ENCODE results near the gene FAM3A. TPM values are rescaled to one million over a fixed set of nuclear protein-coding genes. Genes with fewer than 3 reads are reported as not detected.
"Not testable (repeated sequence)": the region's sequence is repeated elsewhere in the genome, so short reads cannot be mapped to it uniquely, and the experiment has no call there.

FAM3A gene
- 53.1 TPM for total RNA-seq
- long read RNA-seq, transcript FAM3A-208 (8 exons, 1,763 nt), result minor isoform, 11 of 125 reads
- long read RNA-seq, transcript FAM3A-202 (10 exons, 1,712 nt), result minor isoform, 18 of 125 reads
- long read RNA-seq, transcript FAM3A-222 (10 exons, 1,901 nt), result minor isoform, 5 of 125 reads
- long read RNA-seq, transcript FAM3A-215 (9 exons, 1,800 nt), result major isoform, 55 of 125 reads
- long read RNA-seq, partial matches to known transcripts, result 13 of 125 reads
- long read RNA-seq, other reads (novel, unspliced or antisense), result 17 of 125 reads

GRCh38 chrX:154515966-154516655 lies at the start of gene FAM3A:
FAM3A (minus strand) TSS chrX:154516232; CDS start chrX:154515772, 460 bp downstream.
- peak; percentile 96 for DNase-seq (ENCODE audit: low spot score)
- intact Hi-C loops (cut with DNase I), result no loop called here

- DNase-seq (ENCODE audit: low spot score); intact Hi-C loops (cut with DNase I): not testable (repeated sequence)
Measured at GRCh38 chrX:154562295-154562694, 46.3 kb upstream of the FAM3A start.

GRCh38 chrX:154560326-154560725 lies 44.3 kb upstream of the FAM3A start:
- intact Hi-C loops (cut with DNase I); DNase-seq (ENCODE audit: low spot score): not testable (repeated sequence)

- intact Hi-C loops (cut with DNase I), result not testable (repeated sequence)
- DNase-seq (ENCODE audit: low spot score), result peak; percentile 74
Measured at GRCh38 chrX:154558896-154559295, 42.9 kb upstream of the FAM3A start.

GRCh38 chrX:154558060-154558690 lies 42.1 kb upstream of the FAM3A start:
- intact Hi-C loops (cut with DNase I); DNase-seq (ENCODE audit: low spot score): not testable (repeated sequence)

- intact Hi-C loops (cut with DNase I), result not testable (repeated sequence)
- DNase-seq (ENCODE audit: low spot score), result peak; percentile 61
Measured at GRCh38 chrX:154552112-154552806, 36.2 kb upstream of the FAM3A start.

GRCh38 chrX:154549766-154550165 lies 33.7 kb upstream of the FAM3A start:
- no peak for DNase-seq (ENCODE audit: low spot score)
- intact Hi-C loops (cut with DNase I), result no loop called here

- intact Hi-C loops (cut with DNase I), result no loop called here
- no peak for DNase-seq (ENCODE audit: low spot score)
Measured at GRCh38 chrX:154548028-154548316, 31.9 kb upstream of the FAM3A start.

GRCh38 chrX:154547245-154548027 lies 31.4 kb upstream of the FAM3A start, which contains the start of gene IKBKG:
IKBKG (plus strand) TSS chrX:154547620; CDS start chrX:154552003, 4,383 bp downstream.
- peak; percentile 95 for DNase-seq (ENCODE audit: low spot score)
- intact Hi-C loops (cut with DNase I), result no loop called here

GRCh38 chrX:154546354-154547244 lies 30.6 kb upstream of the FAM3A start, which contains the start of gene G6PD:
G6PD (minus strand) TSS chrX:154546846; CDS start chrX:154546155, 691 bp downstream.
- DNase-seq (ENCODE audit: low spot score), result no peak
- intact Hi-C loops (cut with DNase I), result no loop called here

GRCh38 chrX:154545673-154546274 lies 29.7 kb upstream of the FAM3A start:
- intact Hi-C loops (cut with DNase I), result no loop called here
- DNase-seq (ENCODE audit: low spot score), result no peak

- intact Hi-C loops (cut with DNase I), result no loop called here
- DNase-seq (ENCODE audit: low spot score), result no peak
Measured at GRCh38 chrX:154542723-154543424, 26.8 kb upstream of the FAM3A start.

GRCh38 chrX:154541896-154542722 lies 26.1 kb upstream of the FAM3A start:
- peak; percentile 81 for DNase-seq (ENCODE audit: low spot score)
- intact Hi-C loops (cut with DNase I), result no loop called here

GRCh38 chrX:154541589-154541895 lies 25.5 kb upstream of the FAM3A start:
- no peak for DNase-seq (ENCODE audit: low spot score)
- intact Hi-C loops (cut with DNase I), result no loop called here

- DNase-seq (ENCODE audit: low spot score), result no peak
- intact Hi-C loops (cut with DNase I), result no loop called here
Measured at GRCh38 chrX:154540897-154541535, 25.0 kb upstream of the FAM3A start.

- intact Hi-C loops (cut with DNase I); DNase-seq (ENCODE audit: low spot score): not testable (repeated sequence)
Measured at GRCh38 chrX:154540365-154540764, 24.3 kb upstream of the FAM3A start.
